ENCODE data around the gene CASP6. TPM values are rescaled to one million over a fixed set of nuclear protein-coding genes. Genes with fewer than 3 reads are reported as not detected.
A peak's percentile ranks its signal among the peaks of the same experiment; 100 is the strongest.

CASP6 gene
- total and polyA plus RNA-seq, 2 donors (not counting 1 experiment from before 2014, with no cell fraction given) = 7.7 to 11.6 TPM

DNA sequence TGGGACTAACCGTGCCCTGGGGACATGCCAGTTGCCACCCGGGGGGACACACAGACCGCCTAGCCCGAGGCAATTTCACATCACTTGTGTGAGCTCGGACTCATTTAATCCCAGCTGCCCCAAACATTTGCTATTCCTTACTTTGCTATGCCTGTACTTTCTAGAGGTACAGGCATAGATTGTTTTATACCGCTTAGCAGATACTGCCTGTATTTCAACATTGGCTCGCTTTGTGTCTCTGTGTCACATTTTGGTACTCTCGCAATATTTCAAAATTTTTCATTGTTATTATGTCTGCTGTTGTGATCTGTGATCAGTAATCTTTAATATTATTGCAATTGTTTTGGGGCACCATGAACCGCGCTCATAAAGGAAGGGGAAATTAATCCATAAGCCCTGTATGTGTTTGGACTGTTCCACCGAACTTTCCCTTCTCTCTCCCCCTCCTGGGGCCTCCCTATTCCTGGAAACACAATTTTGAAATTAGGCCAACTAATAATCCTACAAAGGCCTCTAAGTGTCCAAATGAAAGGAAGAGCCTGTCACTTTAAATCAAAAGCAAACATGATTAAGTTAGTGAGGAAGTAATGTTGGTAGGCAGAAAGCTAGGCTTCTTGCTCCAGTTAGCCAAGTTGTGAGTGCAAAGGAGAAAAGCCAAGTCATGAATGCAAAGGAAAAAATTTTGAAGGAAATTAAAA is 568 bp upstream of the CASP6 start:
- no peak for ATAC-seq (ENCODE audit: low read depth)
- Mint-ChIP-seq H3K27ac (peak overlapping the region; percentile 88), H3K4me1 (peaks cover 22% of the 10 kb centered on the region), H3K9me3 (ENCODE audit: insufficient read depth) (no peaks in the 10 kb centered on the region), H3K4me3 (peak overlapping the region; percentile 97), H3K27me3 (no peaks in the 10 kb centered on the region)
- Histone ChIP-seq H3K79me2 (ENCODE audit: control insufficient read depth, insufficient read depth, low read length) (peaks cover 3% of the 10 kb centered on the region), H3K27me3 (replicated peaks in 1 of 4; ENCODE audit: control extremely low read depth in 1 of 4, control insufficient read depth in 3 of 4, insufficient read depth in 4 of 4, low read length in 3 of 4) (no peaks in the 10 kb centered on the region), H4K20me1 (ENCODE audit: control insufficient read depth, insufficient read depth, low read length, poor library complexity, severe bottlenecking) (no peaks in the 10 kb centered on the region), H2AFZ (ENCODE audit: insufficient read depth, low read depth, low read length, poor library complexity, severe bottlenecking) (peak overlapping the region; percentile 97), H3K9me3 (ENCODE audit: control extremely low read depth in 1 of 3, control insufficient read depth in 2 of 3, insufficient read depth in 1 of 3, low read length in 2 of 3) (no peaks in the 10 kb centered on the region), H3K4me1 (ENCODE audit: control insufficient read depth in 2 of 2, insufficient read depth in 2 of 2, low read length in 2 of 2) (peaks cover 14 to 18% of the 10 kb centered on the region in 2 donors), H3K4me2 (replicated peaks; ENCODE audit: low read depth, low read length, poor library complexity, severe bottlenecking) (peak overlapping the region; percentile 92), H3K27ac (ENCODE audit: low read length in 2 of 2) (peak overlapping the region in 1 of 2 donors; percentile 57), H3K9ac (ENCODE audit: low read length) (peak overlapping the region; percentile 85), H3K4me3 (ENCODE audit: control extremely low read depth in 1 of 5, extremely low read depth in 1 of 5, insufficient read depth in 1 of 5, low read depth in 2 of 5, low read length in 4 of 5) (peak overlapping the region; percentile 40 to 86 (median 78)), H3K36me3 (replicated peaks in 1 of 2; ENCODE audit: control extremely low read depth in 1 of 2, control insufficient read depth in 1 of 2, extremely low read depth in 1 of 2, insufficient read depth in 2 of 2, low read length in 1 of 2) (peaks cover 0 to 2% of the 10 kb centered on the region in 2 experiments)
- TF ChIP-seq EZH2 (IDR thresholded peaks at IDR 0.05; ENCODE audit: borderline replicate concordance, insufficient read depth, low read depth, low read length, poor library complexity, severe bottlenecking) = no peak
- TF ChIP-seq, protein P1, sequence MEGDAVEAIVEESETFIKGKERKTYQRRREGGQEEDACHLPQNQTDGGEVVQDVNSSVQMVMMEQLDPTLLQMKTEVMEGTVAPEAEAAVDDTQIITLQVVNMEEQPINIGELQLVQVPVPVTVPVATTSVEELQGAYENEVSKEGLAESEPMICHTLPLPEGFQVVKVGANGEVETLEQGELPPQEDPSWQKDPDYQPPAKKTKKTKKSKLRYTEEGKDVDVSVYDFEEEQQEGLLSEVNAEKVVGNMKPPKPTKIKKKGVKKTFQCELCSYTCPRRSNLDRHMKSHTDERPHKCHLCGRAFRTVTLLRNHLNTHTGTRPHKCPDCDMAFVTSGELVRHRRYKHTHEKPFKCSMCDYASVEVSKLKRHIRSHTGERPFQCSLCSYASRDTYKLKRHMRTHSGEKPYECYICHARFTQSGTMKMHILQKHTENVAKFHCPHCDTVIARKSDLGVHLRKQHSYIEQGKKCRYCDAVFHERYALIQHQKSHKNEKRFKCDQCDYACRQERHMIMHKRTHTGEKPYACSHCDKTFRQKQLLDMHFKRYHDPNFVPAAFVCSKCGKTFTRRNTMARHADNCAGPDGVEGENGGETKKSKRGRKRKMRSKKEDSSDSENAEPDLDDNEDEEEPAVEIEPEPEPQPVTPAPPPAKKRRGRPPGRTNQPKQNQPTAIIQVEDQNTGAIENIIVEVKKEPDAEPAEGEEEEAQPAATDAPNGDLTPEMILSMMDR (IDR thresholded peaks at IDR 0.05) = no peak
- intact Hi-C loops (cut with micrococcal nuclease) = loop anchor here (1.0 to 10.0 kb wide), 6 partner anchors 25 to 491 kb away; partner anchors contain the start of genes ELOVL6, GAR1, MCUB and SEC24B
- ChIA-PET POLR2A (interaction anchor here (1.0 to 1.8 kb wide), 3 partner anchors 27 to 144 kb away, joined by 3 to 6 read pairs (median 4); partner anchors contain the start of genes MCUB and PLA2G12A), CTCF (interaction anchor here (0.6 to 1.7 kb wide), 8 partner anchors 10 to 173 kb away, joined by 3 to 7 read pairs (median 4); partner anchors contain the start of genes MCUB and PLA2G12A)
- WGBS (ENCODE audit: insufficient coverage) = 3% methylated on average over 7 of the region's 11 CpGs
- DNase-seq = no peak
